HCT116 (cell line): ENCODE measurements around the gene MPC1. TPM values are rescaled to one million over a fixed set of nuclear protein-coding genes. Genes with fewer than 3 reads are reported as not detected.

Experiments used
- ATAC-seq: fragments of 200-7000 bp; cut with Tn5 transposase; 2 replicates; pipeline ENCODE4 v1.9.1; 2020; ENCODE audit warnings: mild to moderate bottlenecking, moderate library complexity
- BruUV-seq: library from RNA; stranded (reverse); fragments of 400-500 nt; replicated peaks from 2 replicates; lab custom pipeline; 2021; lab: Mats Ljungman, UMichigan
- CTCF ChIA-PET: fragments of 300-600 bp; sonication (Branson Sonifier 250); formaldehyde crosslinking; loops from one replicate; lab custom pipeline; 2021; ENCODE audit warnings: antibody characterized with exemption; lab: Charles Lee
- POLR2A ChIA-PET: fragments of 300-600, 350-600 bp; sonication (Branson Sonifier 250); formaldehyde crosslinking; loops from one replicate; lab custom pipeline; 2021; ENCODE audit warnings: antibody characterized with exemption; lab: Charles Lee
- RAD21 ChIA-PET, 2 experiments: fragments of 300-600 bp; sonication (Branson Sonifier 250); formaldehyde crosslinking; loops; one replicate each; lab custom pipeline; 2023; ENCODE audit warnings: low total read pairs in 2 of 2; ENCODE audit not compliant: uncharacterized antibody in 2 of 2, unreplicated experiment in 2 of 2, low non-redundant PET in 1 of 2; lab: Charles Lee
- DNase-seq: peaks from one replicate; pipeline ENCODE4 v3.0.0-alpha.2; 2010; ENCODE audit warnings: low read depth, low spot score
- H2AFZ ChIP-seq: fragments of 200-600 bp; shearing (Covaris generic), sonication (generic); 2 replicates; pipeline ENCODE4 v1.6.1; 2017; ENCODE audit warnings: low read depth, mixed run types, mixed read lengths, antibody characterized with exemption, low read length; ENCODE audit not compliant: poor library complexity, severe bottlenecking
- H3K27ac ChIP-seq: 2 replicates; pipeline ENCODE4 v1.5.1; 2012; ENCODE audit warnings: low read depth, low read length
- H3K27me3 ChIP-seq: fragments of 200-600 bp; sonication (generic); 2 replicates; pipeline ENCODE4 v1.6.1; 2016; ENCODE audit warnings: mixed run types, low read length, mixed read lengths; ENCODE audit not compliant: insufficient read depth
- H3K36me3 ChIP-seq, 2 experiments: fragments of 200-500 bp in 1 of 2; fragments of 200-600 bp in 1 of 2; sonication (Bioruptor generic) in 1 of 2; sonication (generic) in 1 of 2; 2 replicates each; pipeline versions ENCODE4 v1.5.1 to v1.6.1; 2014 to 2016; ENCODE audit warnings: low read length in 2 of 2, inconsistent platforms in 1 of 2, mixed read lengths in 1 of 2, mixed run types in 1 of 2; ENCODE audit not compliant: insufficient read depth in 2 of 2, control insufficient read depth in 1 of 2
- H3K4me1 ChIP-seq, 2 experiments: fragments of 200-600 bp in 1 of 2; sonication (generic) in 1 of 2; 2 replicates each; pipeline versions ENCODE4 v1.5.1 to v1.6.1; 2012 to 2017; ENCODE audit warnings: low read length in 2 of 2, inconsistent platforms in 1 of 2, mild to moderate bottlenecking in 1 of 2, mixed read lengths in 1 of 2, mixed run types in 1 of 2, moderate library complexity in 1 of 2; ENCODE audit not compliant: insufficient read depth in 2 of 2, control insufficient read depth in 1 of 2
- H3K4me2 ChIP-seq: fragments of 200-600 bp; sonication (generic); 2 replicates; pipeline ENCODE4 v1.6.1; 2017; ENCODE audit warnings: mixed run types, low read length, mixed read lengths
- H3K4me3 ChIP-seq, 2 experiments: fragments of 200-600 bp in 1 of 2; sonication (generic) in 1 of 2; replicated peaks in 1 of 2; 2 replicates each; pipeline ENCODE4 v1.5.1; 2011 to 2016; ENCODE audit warnings: low read length in 2 of 2, control low read depth in 1 of 2, low read depth in 1 of 2, mild to moderate bottlenecking in 1 of 2, mixed read lengths in 1 of 2, mixed run types in 1 of 2
- H3K79me2 ChIP-seq: fragments of 200-600 bp; sonication (generic); 2 replicates; pipeline ENCODE4 v1.6.1; 2017; ENCODE audit warnings: mild to moderate bottlenecking, mixed run types, low read length, moderate library complexity, mixed read lengths; ENCODE audit not compliant: insufficient read depth
- H3K9ac ChIP-seq: fragments of 200-600 bp; sonication (generic); 2 replicates; pipeline ENCODE4 v1.6.1; 2016; ENCODE audit warnings: low read length, mixed read lengths
- H3K9me2 ChIP-seq: fragments of 200-600 bp; sonication (generic), shearing (Covaris generic); 2 replicates; pipeline ENCODE4 v1.6.1; 2017; ENCODE audit warnings: mixed run types, mild to moderate bottlenecking, moderate library complexity; ENCODE audit not compliant: insufficient read depth
- H3K9me3 ChIP-seq, 2 experiments: fragments of 200-500 bp in 1 of 2; fragments of 200-600 bp in 1 of 2; sonication (Bioruptor generic) in 1 of 2; sonication (generic) in 1 of 2; 2 replicates each; pipeline ENCODE4 v1.6.1; 2014 to 2017; ENCODE audit warnings: low read length in 2 of 2, mixed read lengths in 2 of 2, inconsistent platforms in 1 of 2, low read depth in 1 of 2, mild to moderate bottlenecking in 1 of 2, mixed run types in 1 of 2, moderate library complexity in 1 of 2; ENCODE audit not compliant: control insufficient read depth in 1 of 2, insufficient read depth in 1 of 2
- H4K20me1 ChIP-seq: fragments of 200-600 bp; sonication (generic), shearing (Covaris generic); 2 replicates; pipeline ENCODE4 v1.6.1; 2017; ENCODE audit warnings: mixed run types, mild to moderate bottlenecking, moderate library complexity; ENCODE audit not compliant: insufficient read depth
- CBX3 ChIP-seq: IDR thresholded peaks from 2 replicates; pipeline ENCODE4 v1.6.1; 2012; ENCODE audit warnings: low read depth
- CEBPB ChIP-seq: IDR thresholded peaks from 2 replicates; pipeline ENCODE4 v1.6.1; 2012; ENCODE audit warnings: low read depth
- ELF1 ChIP-seq: IDR thresholded peaks from 2 replicates; pipeline ENCODE4 v1.6.1; 2012; ENCODE audit warnings: low read depth, borderline replicate concordance
- JUND ChIP-seq: IDR thresholded peaks from 2 replicates; pipeline ENCODE4 v1.6.1; 2012
- POLR2A ChIP-seq: IDR thresholded peaks from 2 replicates; pipeline ENCODE4 v1.7.0; 2011; ENCODE audit warnings: borderline replicate concordance; ENCODE audit not compliant: insufficient read depth, insufficient read length; ENCODE audit errors: extremely low read depth
- SP1 ChIP-seq: IDR thresholded peaks from 2 replicates; pipeline ENCODE4 v1.6.1; 2012; ENCODE audit warnings: low read depth
- TCF7L2 ChIP-seq: IDR thresholded peaks from 2 replicates; pipeline ENCODE4 v1.7.0; 2011; ENCODE audit warnings: borderline replicate concordance, inconsistent platforms; ENCODE audit not compliant: insufficient read depth, insufficient read length; ENCODE audit errors: extremely low read depth
- ZFX ChIP-seq: fragments of 450-650 bp; IDR thresholded peaks from 2 replicates; pipeline ENCODE4 v1.6.1; 2017
- intact Hi-C: fragments of 100-400 bp; cut with micrococcal nuclease; formaldehyde crosslinking; loops from 2 replicates; pipeline ENCODE4 v1.10.0; 2022
- total RNA-seq: library from RNA; stranded (reverse); gene quantifications from one replicate; pipeline ENCODE4 v1.2.1, GENCODE V29; 2021; ENCODE audit not compliant: unreplicated experiment
- TF ChIP-seq, protein P1 (sequence below): IDR thresholded peaks from 2 replicates; pipeline ENCODE4 v1.6.1; 2012; ENCODE audit warnings: low read depth

Gene MPC1
- total RNA-seq, 1 experiment from 2014 or later = 15.9 TPM

DNA sequence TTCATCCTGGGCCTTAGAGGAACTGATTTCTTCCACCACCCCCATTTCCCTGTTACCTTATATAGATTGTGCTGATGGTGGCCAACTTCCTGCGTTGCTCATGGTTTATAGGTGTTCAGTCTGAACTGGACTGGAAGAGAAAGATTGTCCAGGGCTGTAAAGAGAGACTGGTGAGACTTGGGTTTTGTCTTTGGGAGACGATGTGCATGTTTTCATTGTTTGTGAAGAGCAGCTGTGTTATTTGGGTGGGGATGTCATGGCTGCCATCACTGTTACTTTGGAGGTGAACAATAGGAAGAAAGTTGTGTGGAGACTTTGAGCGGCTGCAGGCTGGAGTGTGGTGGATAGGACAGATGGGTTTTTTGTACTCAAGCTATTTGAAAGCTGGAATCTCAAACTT, 15.6 kb upstream of the MPC1 start:
- RAD21 ChIA-PET = no interaction called here
- no peak for ATAC-seq
- Histone ChIP-seq H3K36me3 (no peaks in the 10 kb centered on the region), H3K27ac (no peak overlapping the region), H3K9ac (no peak overlapping the region), H3K4me1 (no peaks in the 10 kb centered on the region), H3K27me3 (no peaks in the 10 kb centered on the region), H2AFZ (no peak overlapping the region), H3K9me2 (no peaks in the 10 kb centered on the region), H4K20me1 (no peaks in the 10 kb centered on the region), H3K4me3 (no peak overlapping the region), H3K4me2 (no peak overlapping the region), H3K9me3 (no peaks in the 10 kb centered on the region), H3K79me2 (no peaks in the 10 kb centered on the region)
- no TSS peak for BruUV-seq
- POLR2A ChIA-PET = no interaction called here
- intact Hi-C loops = no loop called here
- CTCF ChIA-PET = interaction anchor here (0.6 to 3.5 kb wide), 2 partner anchors 85 to 122 kb away, joined by 3 to 17 read pairs; no protein-coding TSS in a partner anchor
- DNase-seq = no peak
- TF ChIP-seq CEBPB (no peak), JUND (no peak), ZFX (no peak), CBX3 (no peak)
- TF ChIP-seq, protein P1, sequence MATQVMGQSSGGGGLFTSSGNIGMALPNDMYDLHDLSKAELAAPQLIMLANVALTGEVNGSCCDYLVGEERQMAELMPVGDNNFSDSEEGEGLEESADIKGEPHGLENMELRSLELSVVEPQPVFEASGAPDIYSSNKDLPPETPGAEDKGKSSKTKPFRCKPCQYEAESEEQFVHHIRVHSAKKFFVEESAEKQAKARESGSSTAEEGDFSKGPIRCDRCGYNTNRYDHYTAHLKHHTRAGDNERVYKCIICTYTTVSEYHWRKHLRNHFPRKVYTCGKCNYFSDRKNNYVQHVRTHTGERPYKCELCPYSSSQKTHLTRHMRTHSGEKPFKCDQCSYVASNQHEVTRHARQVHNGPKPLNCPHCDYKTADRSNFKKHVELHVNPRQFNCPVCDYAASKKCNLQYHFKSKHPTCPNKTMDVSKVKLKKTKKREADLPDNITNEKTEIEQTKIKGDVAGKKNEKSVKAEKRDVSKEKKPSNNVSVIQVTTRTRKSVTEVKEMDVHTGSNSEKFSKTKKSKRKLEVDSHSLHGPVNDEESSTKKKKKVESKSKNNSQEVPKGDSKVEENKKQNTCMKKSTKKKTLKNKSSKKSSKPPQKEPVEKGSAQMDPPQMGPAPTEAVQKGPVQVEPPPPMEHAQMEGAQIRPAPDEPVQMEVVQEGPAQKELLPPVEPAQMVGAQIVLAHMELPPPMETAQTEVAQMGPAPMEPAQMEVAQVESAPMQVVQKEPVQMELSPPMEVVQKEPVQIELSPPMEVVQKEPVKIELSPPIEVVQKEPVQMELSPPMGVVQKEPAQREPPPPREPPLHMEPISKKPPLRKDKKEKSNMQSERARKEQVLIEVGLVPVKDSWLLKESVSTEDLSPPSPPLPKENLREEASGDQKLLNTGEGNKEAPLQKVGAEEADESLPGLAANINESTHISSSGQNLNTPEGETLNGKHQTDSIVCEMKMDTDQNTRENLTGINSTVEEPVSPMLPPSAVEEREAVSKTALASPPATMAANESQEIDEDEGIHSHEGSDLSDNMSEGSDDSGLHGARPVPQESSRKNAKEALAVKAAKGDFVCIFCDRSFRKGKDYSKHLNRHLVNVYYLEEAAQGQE = no peak

DNA sequence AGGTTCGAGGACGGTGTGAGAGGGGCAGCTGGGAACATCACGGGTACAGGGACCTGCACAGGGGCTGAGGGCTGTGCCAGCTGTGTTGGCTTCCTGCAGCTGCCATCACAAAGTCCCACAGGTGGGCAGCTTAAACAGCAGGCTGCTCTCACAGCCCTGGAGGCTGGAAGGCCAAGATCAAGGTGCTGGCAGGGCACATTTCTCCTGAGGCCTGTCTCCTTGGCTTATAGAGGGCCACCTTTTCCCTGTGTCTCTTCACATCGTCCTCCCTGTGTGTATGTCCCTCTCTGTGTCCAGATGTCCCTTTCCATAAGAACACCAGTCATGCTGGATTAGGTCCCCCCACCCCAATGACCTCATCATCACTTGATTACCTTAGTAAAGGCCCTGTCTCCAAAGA, 15.1 kb upstream of the MPC1 start:
- Histone ChIP-seq H3K4me2 (no peak overlapping the region), H3K4me3 (no peak overlapping the region), H3K9me3 (no peaks in the 10 kb centered on the region)
- ATAC-seq = no peak
- ChIA-PET CTCF (interaction anchor here (3.5 kb wide), 1 partner anchor 122 kb away, joined by 17 read pairs; no protein-coding TSS in a partner anchor), RAD21 (no interaction called here), POLR2A (no interaction called here)
- BruUV-seq = no TSS peak
- intact Hi-C loops = no loop called here
- TF ChIP-seq POLR2A (no peak), SP1 (no peak), TCF7L2 (no peak), ELF1 (no peak)
- TF ChIP-seq, all 23 proteins: peak for 0
- Histone ChIP-seq H3K9ac (no peak overlapping the region), H3K27ac (no peak overlapping the region), H3K27me3 (no peaks in the 10 kb centered on the region), H3K9me2 (no peaks in the 10 kb centered on the region), H4K20me1 (no peaks in the 10 kb centered on the region), H3K36me3 (no peaks in the 10 kb centered on the region), H3K79me2 (no peaks in the 10 kb centered on the region), H2AFZ (no peak overlapping the region), H3K4me1 (no peaks in the 10 kb centered on the region)
- DNase-seq = no peak
